ENCODE results near the gene PSMC3.

The PSMC3 gene

GRCh38 chr11:47393163-47394049 lies 32.8 kb downstream of the PSMC3 start:
- no peak for DNase-seq

- no peak for DNase-seq
Observed at GRCh38 chr11:47392546-47393162, 33.6 kb downstream of the PSMC3 start.

- DNase-seq = no peak
Observed at GRCh38 chr11:47391711-47392432, 34.4 kb downstream of the PSMC3 start.

GRCh38 chr11:47391077-47391583 lies 35.1 kb downstream of the PSMC3 start:
- no peak for DNase-seq

- no peak for DNase-seq
Observed at GRCh38 chr11:47390422-47390760, 35.8 kb downstream of the PSMC3 start.

- no peak for DNase-seq
Observed at GRCh38 chr11:47389577-47390421, 36.4 kb downstream of the PSMC3 start.

- no peak for DNase-seq
Observed at GRCh38 chr11:47388697-47389576, 37.3 kb downstream of the PSMC3 start.

- DNase-seq = no peak
Observed at GRCh38 chr11:47387944-47388696, 38.1 kb downstream of the PSMC3 start.

GRCh38 chr11:47384498-47384897 lies 41.7 kb downstream of the PSMC3 start:
- DNase-seq = no peak

- DNase-seq = no peak
Observed at GRCh38 chr11:47383071-47383470, 43.2 kb downstream of the PSMC3 start.

GRCh38 chr11:47380078-47380477 lies 46.2 kb downstream of the PSMC3 start:
- DNase-seq = no peak

GRCh38 chr11:47379317-47379716 lies 46.9 kb downstream of the PSMC3 start:
- DNase-seq = no peak

- DNase-seq = no peak
Observed at GRCh38 chr11:47378836-47379170, 47.4 kb downstream of the PSMC3 start.

GRCh38 chr11:47378010-47378835 lies 48.0 kb downstream of the PSMC3 start, which contains the start of gene SPI1:
SPI1 (minus strand) TSS chr11:47378547; CDS start chr11:47378353, 194 bp downstream.
- DNase-seq = no peak

GRCh38 chr11:47377571-47378009 lies 48.6 kb downstream of the PSMC3 start:
- DNase-seq = no peak

- no peak for DNase-seq
Observed at GRCh38 chr11:47376525-47377371, 49.5 kb downstream of the PSMC3 start.

- DNase-seq = no peak
Observed at GRCh38 chr11:47376107-47376524, 50.1 kb downstream of the PSMC3 start.

GRCh38 chr11:47375546-47376085 lies 50.6 kb downstream of the PSMC3 start:
- DNase-seq = no peak

GRCh38 chr11:47375020-47375419 lies 51.2 kb downstream of the PSMC3 start:
- no peak for DNase-seq
